B cell (primary cell): Measurements from ENCODE around the gene MMP3. TPM values are rescaled to one million over a fixed set of nuclear protein-coding genes. Genes with fewer than 3 reads are reported as not detected.

Experiments
- ATAC-seq: fragments of 200-7000 bp; cut with Tn5 transposase; one replicate; pipeline ENCODE4 v1.10.0; 2021; ENCODE audit warnings: low read depth, mild to moderate bottlenecking, moderate number of reproducible peaks, moderate library complexity
- CTCF ChIA-PET: fragments of 350-600 bp; sonication (Branson Sonifier 250); formaldehyde crosslinking; loops from one replicate; lab custom pipeline; 2021; ENCODE audit warnings: antibody characterized with exemption, inconsistent platforms; lab: Charles Lee
- POLR2A ChIA-PET: fragments of 350-600 bp; sonication (Branson Sonifier 250); formaldehyde crosslinking; loops from one replicate; lab custom pipeline; 2021; ENCODE audit warnings: antibody characterized with exemption; lab: Charles Lee
- DNase-seq: peaks from one replicate; pipeline ENCODE4 v3.0.0; 2013
- H2AFZ ChIP-seq: 2 replicates; pipeline ENCODE4 v1.6.1; 2012; ENCODE audit warnings: mild to moderate bottlenecking, low read depth, low read length; ENCODE audit not compliant: insufficient read depth, poor library complexity, severe bottlenecking
- H3K27ac ChIP-seq, 2 donors: 1 replicate in 1 of 2; 2 replicates in 1 of 2; pipeline ENCODE4 v1.5.1; 2012 to 2013; ENCODE audit warnings: low read length in 2 of 2, mild to moderate bottlenecking in 2 of 2, moderate library complexity in 1 of 2
- H3K27me3 ChIP-seq, 4 experiments: fragments of 200-600 bp in 1 of 4; sonication (generic) in 1 of 4; replicated peaks in 1 of 4; 1 replicate in 2 of 4; 2 replicates in 2 of 4; pipeline versions ENCODE4 v1.6.1 to v1.7.0; 2013 to 2016; ENCODE audit warnings: low read length in 3 of 4, mild to moderate bottlenecking in 2 of 4, mixed read lengths in 1 of 4, moderate library complexity in 1 of 4; ENCODE audit not compliant: insufficient read depth in 4 of 4, control insufficient read depth in 3 of 4; ENCODE audit errors: control extremely low read depth in 1 of 4
- H3K36me3 ChIP-seq, 2 experiments: replicated peaks in 1 of 2; 1 replicate in 1 of 2; 2 replicates in 1 of 2; pipeline versions ENCODE4 v1.6.1 to v1.7.1; 2013; ENCODE audit warnings: low read length in 1 of 2; ENCODE audit not compliant: insufficient read depth in 2 of 2, control insufficient read depth in 1 of 2; ENCODE audit errors: control extremely low read depth in 1 of 2, extremely low read depth in 1 of 2
- H3K4me1 ChIP-seq, 2 donors: fragments of 200-600 bp in 1 of 2; sonication (generic) in 1 of 2; 1 replicate in 1 of 2; 2 replicates in 1 of 2; pipeline versions ENCODE4 v1.5.1 to v1.6.1; 2013 to 2017; ENCODE audit warnings: low read length in 2 of 2; ENCODE audit not compliant: control insufficient read depth in 2 of 2, insufficient read depth in 2 of 2
- H3K4me2 ChIP-seq: replicated peaks from 2 replicates; pipeline ENCODE3; 2012; ENCODE audit warnings: mild to moderate bottlenecking, low read depth, low read length; ENCODE audit not compliant: poor library complexity, severe bottlenecking
- H3K4me3 ChIP-seq, 5 experiments: fragments of 200-600 bp in 1 of 5; sonication (generic) in 1 of 5; 1 replicate in 3 of 5; 2 replicates in 2 of 5; pipeline versions ENCODE4 v1.5.1 to v1.7.0; 2011 to 2016; ENCODE audit warnings: low read length in 4 of 5, mild to moderate bottlenecking in 4 of 5, low read depth in 2 of 5, control low read depth in 1 of 5, moderate library complexity in 1 of 5; ENCODE audit not compliant: insufficient read depth in 1 of 5; ENCODE audit errors: control extremely low read depth in 1 of 5, extremely low read depth in 1 of 5
- H3K79me2 ChIP-seq: fragments of 200-600 bp; sonication (generic); one replicate; pipeline ENCODE4 v1.6.0; 2016; ENCODE audit warnings: low read length; ENCODE audit not compliant: control insufficient read depth, insufficient read depth
- H3K9ac ChIP-seq: fragments of 200-600 bp; sonication (generic); 2 replicates; pipeline ENCODE4 v1.6.1; 2017; ENCODE audit warnings: mild to moderate bottlenecking, low read length, moderate library complexity
- H3K9me3 ChIP-seq, 3 donors: one replicate each; pipeline versions ENCODE4 v1.6.1 to v1.7.1; 2013; ENCODE audit warnings: low read length in 2 of 3; ENCODE audit not compliant: control insufficient read depth in 2 of 3, insufficient read depth in 1 of 3; ENCODE audit errors: control extremely low read depth in 1 of 3
- H4K20me1 ChIP-seq: 2 replicates; pipeline ENCODE4 v1.6.0; 2012; ENCODE audit warnings: mild to moderate bottlenecking, low read length; ENCODE audit not compliant: insufficient read depth, control insufficient read depth, poor library complexity, severe bottlenecking
- H3K27ac Mint-ChIP-seq: one replicate; pipeline ENCODE4 v1.8.0; 2021; ENCODE audit warnings: mixed read lengths
- H3K27me3 Mint-ChIP-seq: one replicate; pipeline ENCODE4 v1.8.0; 2021; ENCODE audit warnings: mixed read lengths
- H3K4me1 Mint-ChIP-seq: one replicate; pipeline ENCODE4 v1.8.0; 2021; ENCODE audit warnings: mixed read lengths
- H3K4me3 Mint-ChIP-seq: one replicate; pipeline ENCODE4 v1.8.0; 2021; ENCODE audit warnings: mixed read lengths
- H3K9me3 Mint-ChIP-seq: one replicate; pipeline ENCODE4 v1.8.0; 2022; ENCODE audit warnings: mixed read lengths; ENCODE audit not compliant: insufficient read depth
- EZH2 ChIP-seq: IDR thresholded peaks from 2 replicates; pipeline ENCODE4 v1.6.1; 2012; ENCODE audit warnings: borderline replicate concordance, low read depth, mild to moderate bottlenecking, moderate library complexity, low read length; ENCODE audit not compliant: insufficient read depth, poor library complexity, severe bottlenecking
- WGBS: methylation state at CpG from one replicate; pipeline ENCODE4 v1.1.5; 2013; ENCODE audit warnings: missing lambda C conversion rate; ENCODE audit not compliant: insufficient coverage; 5-methylcytosine and 5-hydroxymethylcytosine counted together
- intact Hi-C: fragments of 100-400 bp; cut with micrococcal nuclease; formaldehyde crosslinking; loops from one replicate; pipeline ENCODE4 v1.10.0; 2022
- polyA plus RNA-seq: library from polyadenylated mRNA; depleted of rRNA; stranded (reverse); fragments of >200 nt; gene quantifications from 2 replicates; pipeline ENCODE4 v1.2.3, GENCODE V29; 2012
- total RNA-seq, 2 donors: library from RNA; stranded (reverse); fragments of 120-200 nt in 1 of 2; gene quantifications; 1 replicate in 1 of 2; 2 replicates in 1 of 2; pipeline versions ENCODE4 v1.2.3 to v1.2.4, GENCODE V29; 2013 to 2022
- TF ChIP-seq, protein P1 (sequence below): fragments of 200-600 bp; IDR thresholded peaks from one replicate; pipeline ENCODE4 v1.8.0; 2022; ENCODE audit warnings: antibody characterized with exemption, mild to moderate bottlenecking

Gene MMP3
- total and polyA plus RNA-seq, 2 donors (not counting 1 experiment from before 2014, with no cell fraction given), result not detected

GRCh38 chr11:102802341-102802740, 41.1 kb downstream of the MMP3 start:
- ChIA-PET CTCF (no interaction called here), POLR2A (no interaction called here)
- no peak overlapping the region for H2AFZ ChIP-seq
- no peaks in the 10 kb centered on the region for H3K36me3 ChIP-seq
- H3K4me3 ChIP-seq, result no peak overlapping the region
- Mint-ChIP-seq H3K27me3 (peaks cover 23% of the 10 kb centered on the region), H3K27ac (no peak overlapping the region), H3K4me1 (no peaks in the 10 kb centered on the region), H3K4me3 (no peak overlapping the region), H3K9me3 (no peaks in the 10 kb centered on the region)
- H4K20me1 ChIP-seq, result no peaks in the 10 kb centered on the region
- peaks cover 0 to 4% (median under 1%) of the 10 kb centered on the region in 4 experiments for H3K27me3 ChIP-seq
- no peak overlapping the region for H3K27ac ChIP-seq
- no peak for TF ChIP-seq EZH2
- TF ChIP-seq, protein P1, sequence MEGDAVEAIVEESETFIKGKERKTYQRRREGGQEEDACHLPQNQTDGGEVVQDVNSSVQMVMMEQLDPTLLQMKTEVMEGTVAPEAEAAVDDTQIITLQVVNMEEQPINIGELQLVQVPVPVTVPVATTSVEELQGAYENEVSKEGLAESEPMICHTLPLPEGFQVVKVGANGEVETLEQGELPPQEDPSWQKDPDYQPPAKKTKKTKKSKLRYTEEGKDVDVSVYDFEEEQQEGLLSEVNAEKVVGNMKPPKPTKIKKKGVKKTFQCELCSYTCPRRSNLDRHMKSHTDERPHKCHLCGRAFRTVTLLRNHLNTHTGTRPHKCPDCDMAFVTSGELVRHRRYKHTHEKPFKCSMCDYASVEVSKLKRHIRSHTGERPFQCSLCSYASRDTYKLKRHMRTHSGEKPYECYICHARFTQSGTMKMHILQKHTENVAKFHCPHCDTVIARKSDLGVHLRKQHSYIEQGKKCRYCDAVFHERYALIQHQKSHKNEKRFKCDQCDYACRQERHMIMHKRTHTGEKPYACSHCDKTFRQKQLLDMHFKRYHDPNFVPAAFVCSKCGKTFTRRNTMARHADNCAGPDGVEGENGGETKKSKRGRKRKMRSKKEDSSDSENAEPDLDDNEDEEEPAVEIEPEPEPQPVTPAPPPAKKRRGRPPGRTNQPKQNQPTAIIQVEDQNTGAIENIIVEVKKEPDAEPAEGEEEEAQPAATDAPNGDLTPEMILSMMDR, result no peak
- no peak overlapping the region for H3K9ac ChIP-seq
- no peaks in the 10 kb centered on the region for H3K4me1 ChIP-seq
- intact Hi-C loops, result no loop called here
- DNase-seq (no peak), ATAC-seq (no peak)
- no peak overlapping the region for H3K4me2 ChIP-seq
- H3K79me2 ChIP-seq, result no peaks in the 10 kb centered on the region
- WGBS, result 0% methylated on average over 1 of the region's 2 CpGs
- H3K9me3 ChIP-seq, result no peaks in the 10 kb centered on the region

DNA sequence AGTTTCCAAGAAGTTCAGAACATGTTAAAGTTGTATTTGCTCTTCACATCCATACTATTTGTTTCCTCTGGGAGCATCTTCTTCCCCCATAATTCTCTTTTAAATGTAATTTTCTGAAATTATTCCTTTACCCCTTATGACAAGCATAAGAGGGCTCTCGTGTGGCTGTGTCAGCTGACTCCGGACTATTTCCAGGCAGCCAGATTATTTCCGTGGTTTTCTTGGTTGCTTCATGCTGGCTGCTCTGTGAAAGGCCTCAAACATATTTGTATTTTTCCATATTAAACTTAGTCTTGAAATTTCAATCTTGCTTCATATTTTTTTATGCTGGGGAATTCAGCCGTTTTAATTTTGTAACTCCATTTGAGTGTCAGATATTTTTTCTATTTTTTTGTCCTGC, 42.6 kb downstream of the MMP3 start:
- Histone ChIP-seq H3K4me3 (no peak overlapping the region), H4K20me1 (no peaks in the 10 kb centered on the region), H3K4me2 (no peak overlapping the region), H3K4me1 (no peaks in the 10 kb centered on the region), H3K9ac (no peak overlapping the region), H2AFZ (no peak overlapping the region), H3K36me3 (no peaks in the 10 kb centered on the region), H3K9me3 (no peaks in the 10 kb centered on the region), H3K79me2 (no peaks in the 10 kb centered on the region), H3K27me3 (peaks cover 0 to 4% (median under 1%) of the 10 kb centered on the region in 4 experiments), H3K27ac (no peak overlapping the region)
- intact Hi-C loops, result no loop called here
- H3K4me1 Mint-ChIP-seq, result no peaks in the 10 kb centered on the region
- ChIA-PET CTCF (no interaction called here), POLR2A (no interaction called here)
- H3K9me3 Mint-ChIP-seq, result no peaks in the 10 kb centered on the region
- no peak overlapping the region for H3K27ac Mint-ChIP-seq
- DNase-seq (no peak), ATAC-seq (no peak)
- peaks cover 20% of the 10 kb centered on the region for H3K27me3 Mint-ChIP-seq
- no peak for TF ChIP-seq EZH2
- TF ChIP-seq, protein P1, result no peak
- no CpG with 5 or more reads among the region's 4 CpGs for WGBS
- H3K4me3 Mint-ChIP-seq, result no peak overlapping the region
